ENCODE measurements around the gene TESK2. TPM values are rescaled to one million over a fixed set of nuclear protein-coding genes. Genes with fewer than 3 reads are reported as not detected.

TESK2 gene
- total and polyA plus RNA-seq, 2 donors from 2014 or later: 1.6 to 2.7 TPM

- H3K9ac ChIP-seq (ENCODE audit: low read length in 3 of 3): no peak overlapping the region
- no peak for TF ChIP-seq CTCF (IDR thresholded peaks at IDR 0.05; ENCODE audit: borderline replicate concordance, extremely low read depth, insufficient read depth)
- peaks cover 0 to 9% (median 0%) of the 10 kb centered on the region in 3 donors for H3K4me1 ChIP-seq (ENCODE audit: control insufficient read depth in 2 of 3, insufficient read depth in 2 of 3, low read depth in 1 of 3, low read length in 3 of 3)
- no peaks in the 10 kb centered on the region for H3K9me3 ChIP-seq (ENCODE audit: control insufficient read depth in 2 of 3, insufficient read depth in 1 of 3, low read length in 3 of 3)
- intact Hi-C loops (cut with DNase I): no loop called here
- peaks cover 2 to 19% (median 6%) of the 10 kb centered on the region in 3 donors for H3K36me3 ChIP-seq (ENCODE audit: control insufficient read depth in 2 of 3, insufficient read depth in 3 of 3, low read length in 3 of 3)
- no peak overlapping the region for H3K27ac ChIP-seq (ENCODE audit: low read depth in 2 of 2, low read length in 2 of 2)
- no peak for FAIRE-seq
- DNase-seq: peak in 1 of 5 donors; percentile 67
- no peaks in the 10 kb centered on the region for H3K27me3 ChIP-seq (ENCODE audit: control insufficient read depth, insufficient read depth, low read length)
- H3K4me3 ChIP-seq (ENCODE audit: low read length in 3 of 3): peak overlapping the region in 1 of 3 donors; percentile 61
Measured at GRCh38 chr1:45327644-45328515, 163.1 kb downstream of the TESK2 start.

GRCh38 chr1:45326627-45327623 is 164.0 kb downstream of the TESK2 start, which contains the start of gene HPDL:
HPDL (plus strand) TSS chr1:45326895; CDS start chr1:45327149, 254 bp downstream.
- peak within 1 kb of the TSS in 2 of 3 donors; percentile 26 to 31 for H3K9ac ChIP-seq (ENCODE audit: low read length in 3 of 3)
- intact Hi-C loops (cut with DNase I): no loop called here
- no peak within 1 kb of the TSS for H3K27ac ChIP-seq (ENCODE audit: low read depth in 2 of 2, low read length in 2 of 2)
- peak within 1 kb of the TSS; percentile 55 to 71 (median 61) for H3K4me3 ChIP-seq (ENCODE audit: low read length in 3 of 3)
- TF ChIP-seq CTCF (IDR thresholded peaks at IDR 0.05; ENCODE audit: borderline replicate concordance, extremely low read depth, insufficient read depth): no peak
- H3K9me3 ChIP-seq (ENCODE audit: control insufficient read depth in 2 of 3, insufficient read depth in 1 of 3, low read length in 3 of 3): no peaks in the 10 kb centered on the region
- DNase-seq (peak; percentile 87 to 96 (median 93)), FAIRE-seq (no peak)
- peaks cover 0 to 10% (median 6%) of the 10 kb centered on the region in 3 donors for H3K36me3 ChIP-seq (ENCODE audit: control insufficient read depth in 2 of 3, insufficient read depth in 3 of 3, low read length in 3 of 3)
- H3K27me3 ChIP-seq (ENCODE audit: control insufficient read depth, insufficient read depth, low read length): no peaks in the 10 kb centered on the region
- peaks cover 0 to 9% (median 0%) of the 10 kb centered on the region in 3 donors for H3K4me1 ChIP-seq (ENCODE audit: control insufficient read depth in 2 of 3, insufficient read depth in 2 of 3, low read depth in 1 of 3, low read length in 3 of 3)

GRCh38 chr1:45325851-45326506 is 165.0 kb downstream of the TESK2 start:
- no peak for FAIRE-seq
- Histone ChIP-seq H3K4me1 (ENCODE audit: control insufficient read depth in 2 of 3, insufficient read depth in 2 of 3, low read depth in 1 of 3, low read length in 3 of 3) (peaks cover 0 to 9% (median 0%) of the 10 kb centered on the region in 3 donors), H3K27me3 (ENCODE audit: control insufficient read depth, insufficient read depth, low read length) (no peaks in the 10 kb centered on the region), H3K9ac (ENCODE audit: low read length in 3 of 3) (peak overlapping the region in 1 of 3 donors; percentile 31), H3K27ac (ENCODE audit: low read depth in 2 of 2, low read length in 2 of 2) (no peak overlapping the region), H3K4me3 (ENCODE audit: low read length in 3 of 3) (peak overlapping the region in 2 of 3 donors; percentile 55 to 61), H3K36me3 (ENCODE audit: control insufficient read depth in 2 of 3, insufficient read depth in 3 of 3, low read length in 3 of 3) (peaks cover 0 to 6% (median 1%) of the 10 kb centered on the region in 3 donors), H3K9me3 (ENCODE audit: control insufficient read depth in 2 of 3, insufficient read depth in 1 of 3, low read length in 3 of 3) (no peaks in the 10 kb centered on the region)
- TF ChIP-seq CTCF (IDR thresholded peaks at IDR 0.05; ENCODE audit: borderline replicate concordance, extremely low read depth, insufficient read depth): no peak
- DNase-seq: no peak
- intact Hi-C loops (cut with DNase I): no loop called here
